HEK293 (cell line): Measurements from ENCODE around the gene PGPEP1.

Experiments
- CTCF ChIA-PET: fragments of 350-600 bp; formaldehyde crosslinking; extraction: SDS; loops from one replicate; lab custom pipeline; 2021; ENCODE audit warnings: antibody characterized with exemption; lab: Yijun Ruan, JAX
- POLR2A ChIA-PET: fragments of 300-600 bp; formaldehyde crosslinking; extraction: SDS; loops from one replicate; lab custom pipeline; 2020; ENCODE audit warnings: antibody characterized with exemption, inconsistent platforms; lab: Yijun Ruan, JAX
- H3K27ac ChIP-seq: fragments of 200-500 bp; sonication (Bioruptor generic); 2 replicates; pipeline ENCODE4 v1.5.1; 2014; ENCODE audit warnings: low read depth, low read length, control low read depth, inconsistent platforms; ENCODE audit errors: extremely low read depth
- H3K36me3 ChIP-seq, 2 experiments: fragments of 200-500 bp in 1 of 2; sonication (Bioruptor generic) in 1 of 2; 1 replicate in 1 of 2; 2 replicates in 1 of 2; pipeline ENCODE4 v1.5.1; 2014 to 2017; ENCODE audit warnings: inconsistent platforms in 2 of 2, low read length in 2 of 2; ENCODE audit not compliant: control insufficient read depth in 2 of 2, insufficient read depth in 1 of 2
- H3K4me1 ChIP-seq: fragments of 200-500 bp; sonication (Bioruptor generic); 2 replicates; pipeline ENCODE4 v1.5.1; 2014; ENCODE audit warnings: mild to moderate bottlenecking, low read length, inconsistent platforms; ENCODE audit not compliant: control insufficient read depth, insufficient read depth
- H3K4me3 ChIP-seq: 2 replicates; pipeline ENCODE4 v1.5.1; 2011; ENCODE audit warnings: low read depth, mild to moderate bottlenecking, control low read depth, low read length, moderate library complexity
- H3K9me3 ChIP-seq: fragments of 200-500 bp; sonication (Bioruptor generic); 2 replicates; pipeline ENCODE4 v1.5.1; 2014; ENCODE audit warnings: low read depth, low read length, inconsistent platforms; ENCODE audit not compliant: control insufficient read depth, insufficient read depth
- GLIS1 ChIP-seq: fragments of 450-650 bp; formaldehyde crosslinking; IDR thresholded peaks from 2 replicates; pipeline ENCODE4 v1.5.1; 2016; ENCODE audit warnings: missing biosample characterization, missing genetic modification characterization
- HOXC10 ChIP-seq: sonication (generic); formaldehyde crosslinking; IDR thresholded peaks from 2 replicates; pipeline ENCODE4 v1.8.1; 2023; ENCODE audit warnings: mild to moderate bottlenecking, missing genetic modification reagents
- IKZF3 ChIP-seq: fragments of 450-650 bp; IDR thresholded peaks from 2 replicates; pipeline ENCODE4 v1.5.0; 2018; ENCODE audit warnings: missing biosample characterization, mild to moderate bottlenecking, missing genetic modification characterization, moderate library complexity
- KLF16 ChIP-seq: fragments of 450-650 bp; formaldehyde crosslinking; IDR thresholded peaks from 2 replicates; pipeline ENCODE4 v1.5.1; 2017; ENCODE audit warnings: missing biosample characterization, missing genetic modification characterization
- KLF9 ChIP-seq: fragments of 450-650 bp; formaldehyde crosslinking; IDR thresholded peaks from 2 replicates; pipeline ENCODE4 v1.5.1; 2016; ENCODE audit warnings: missing biosample characterization, missing genetic modification characterization, low read depth
- REPIN1 ChIP-seq: fragments of 450-650 bp; formaldehyde crosslinking; IDR thresholded peaks from 2 replicates; pipeline ENCODE4 v1.5.1; 2017; ENCODE audit warnings: missing biosample characterization, missing genetic modification characterization, low read depth
- YY2 ChIP-seq: fragments of 450-650 bp; formaldehyde crosslinking; IDR thresholded peaks from 2 replicates; pipeline ENCODE4 v1.5.1; 2016; ENCODE audit warnings: missing biosample characterization, missing genetic modification characterization
- ZBTB17 ChIP-seq: fragments of 450-650 bp; formaldehyde crosslinking; IDR thresholded peaks from 2 replicates; pipeline ENCODE4 v1.5.1; 2016; ENCODE audit warnings: missing biosample characterization, missing genetic modification characterization
- ZBTB20 ChIP-seq: fragments of 450-650 bp; formaldehyde crosslinking; IDR thresholded peaks from 2 replicates; pipeline ENCODE4 v1.5.1; 2016; ENCODE audit warnings: missing biosample characterization, missing genetic modification characterization
- ZIC2 ChIP-seq: fragments of 450-650 bp; formaldehyde crosslinking; IDR thresholded peaks from 2 replicates; pipeline ENCODE4 v1.5.1; 2016; ENCODE audit warnings: missing biosample characterization, missing genetic modification characterization
- ZNF239 ChIP-seq: fragments of 450-650 bp; formaldehyde crosslinking; IDR thresholded peaks from 2 replicates; pipeline ENCODE4 v1.5.1; 2016; ENCODE audit warnings: missing biosample characterization, missing genetic modification characterization
- ZNF324 ChIP-seq: fragments of 450-650 bp; formaldehyde crosslinking; IDR thresholded peaks from 2 replicates; pipeline ENCODE4 v1.5.1; 2016; ENCODE audit warnings: missing biosample characterization, missing genetic modification characterization
- ZNF394 ChIP-seq: fragments of 450-650 bp; formaldehyde crosslinking; IDR thresholded peaks from 2 replicates; pipeline ENCODE4 v1.5.1; 2016; ENCODE audit warnings: missing biosample characterization, missing genetic modification characterization, mild to moderate bottlenecking, moderate library complexity, borderline replicate concordance
- ZNF423 ChIP-seq: fragments of 450-650 bp; formaldehyde crosslinking; IDR thresholded peaks from 2 replicates; pipeline ENCODE4 v1.5.1; 2016; ENCODE audit warnings: missing biosample characterization, missing genetic modification characterization
- ZNF549 ChIP-seq: fragments of 450-650 bp; IDR thresholded peaks from 2 replicates; pipeline ENCODE4 v1.5.1; 2018; ENCODE audit warnings: missing biosample characterization, missing genetic modification characterization, mild to moderate bottlenecking, inconsistent platforms, moderate library complexity
- ZNF585B ChIP-seq: fragments of 450-650 bp; formaldehyde crosslinking; IDR thresholded peaks from 2 replicates; pipeline ENCODE4 v1.5.1; 2016; ENCODE audit warnings: missing biosample characterization, missing genetic modification characterization
- ZNF623 ChIP-seq: fragments of 450-650 bp; formaldehyde crosslinking; IDR thresholded peaks from 2 replicates; pipeline ENCODE4 v1.5.1; 2016; ENCODE audit warnings: missing biosample characterization, missing genetic modification characterization
- ZNF660 ChIP-seq: fragments of 450-650 bp; IDR thresholded peaks from 2 replicates; pipeline ENCODE4 v1.5.1; 2018; ENCODE audit warnings: missing biosample characterization, mild to moderate bottlenecking, missing genetic modification characterization
- ZNF776 ChIP-seq: fragments of 450-650 bp; formaldehyde crosslinking; IDR thresholded peaks from 2 replicates; pipeline ENCODE4 v1.5.0; 2017; ENCODE audit warnings: missing biosample characterization, missing genetic modification characterization, borderline replicate concordance
- ZNF843 ChIP-seq: fragments of 450-650 bp; formaldehyde crosslinking; IDR thresholded peaks from 2 replicates; pipeline ENCODE4 v1.5.1; 2016; ENCODE audit warnings: missing biosample characterization, missing genetic modification characterization
- ZSCAN23 ChIP-seq: fragments of 450-650 bp; formaldehyde crosslinking; IDR thresholded peaks from 2 replicates; pipeline ENCODE4 v1.5.1; 2016; ENCODE audit warnings: missing biosample characterization, missing genetic modification characterization
- TF ChIP-seq, protein P1 (sequence below): fragments of 450-650 bp; formaldehyde crosslinking; IDR thresholded peaks from 2 replicates; pipeline ENCODE4 v1.5.1; 2016; ENCODE audit warnings: missing biosample characterization, missing genetic modification characterization
- TF ChIP-seq, protein P2 (sequence below): fragments of 450-650 bp; IDR thresholded peaks from 2 replicates; pipeline ENCODE4 v1.5.1; 2018; ENCODE audit warnings: missing biosample characterization, mild to moderate bottlenecking, missing genetic modification characterization
- TF ChIP-seq, protein P3 (sequence below): fragments of 450-650 bp; formaldehyde crosslinking; IDR thresholded peaks from 2 replicates; pipeline ENCODE4 v1.5.1; 2016; ENCODE audit warnings: missing biosample characterization, missing genetic modification characterization
- TF ChIP-seq, protein P4 (sequence below): fragments of 450-650 bp; formaldehyde crosslinking; IDR thresholded peaks from 2 replicates; pipeline ENCODE4; 2016; ENCODE audit warnings: missing biosample characterization, missing genetic modification characterization
- TF ChIP-seq, protein P5 (sequence below): fragments of 450-650 bp; formaldehyde crosslinking; IDR thresholded peaks from 2 replicates; pipeline ENCODE4 v1.5.1; 2016; ENCODE audit warnings: missing biosample characterization, missing genetic modification characterization
- TF ChIP-seq, protein P6 (sequence below): fragments of 450-650 bp; formaldehyde crosslinking; IDR thresholded peaks from 2 replicates; pipeline ENCODE4 v1.5.1; 2016; ENCODE audit warnings: missing biosample characterization, missing genetic modification characterization

The PGPEP1 gene

DNA sequence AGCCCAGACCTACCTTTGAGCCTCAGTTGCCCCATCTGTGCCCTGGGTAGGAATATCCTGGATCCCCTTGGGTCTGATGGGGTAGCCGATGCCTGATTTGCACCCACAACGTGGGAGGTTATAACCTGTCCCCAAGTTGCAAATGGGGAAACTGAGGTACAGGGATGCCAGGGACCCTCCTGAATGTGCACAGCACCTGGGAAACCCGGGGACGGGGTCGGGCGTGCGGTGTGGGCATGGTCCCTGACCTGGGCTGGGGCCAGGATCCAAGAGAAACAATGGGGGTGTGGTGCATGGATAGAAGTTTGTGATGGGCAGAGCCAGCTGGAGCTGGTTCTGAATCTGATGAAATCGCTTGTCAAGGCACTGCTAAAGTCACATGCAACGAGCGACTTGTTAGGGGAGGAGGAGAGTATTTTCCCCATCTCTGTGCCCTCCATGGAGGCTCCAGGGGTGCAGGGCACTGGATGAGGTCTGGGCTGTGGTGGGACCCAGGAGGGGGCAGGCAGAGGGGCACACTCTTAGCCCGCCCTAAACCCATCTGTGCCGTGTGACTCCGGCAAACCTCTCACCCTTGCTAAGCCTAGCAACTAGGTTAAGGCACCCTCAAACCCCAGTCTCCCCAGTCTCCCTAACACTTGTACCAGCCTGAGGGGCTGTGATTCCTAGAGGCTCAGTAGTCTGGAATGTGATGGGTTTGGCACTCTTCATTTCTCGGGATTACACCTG is 46.3 kb downstream of the PGPEP1 start (continued):
- TF ChIP-seq, protein P1, sequence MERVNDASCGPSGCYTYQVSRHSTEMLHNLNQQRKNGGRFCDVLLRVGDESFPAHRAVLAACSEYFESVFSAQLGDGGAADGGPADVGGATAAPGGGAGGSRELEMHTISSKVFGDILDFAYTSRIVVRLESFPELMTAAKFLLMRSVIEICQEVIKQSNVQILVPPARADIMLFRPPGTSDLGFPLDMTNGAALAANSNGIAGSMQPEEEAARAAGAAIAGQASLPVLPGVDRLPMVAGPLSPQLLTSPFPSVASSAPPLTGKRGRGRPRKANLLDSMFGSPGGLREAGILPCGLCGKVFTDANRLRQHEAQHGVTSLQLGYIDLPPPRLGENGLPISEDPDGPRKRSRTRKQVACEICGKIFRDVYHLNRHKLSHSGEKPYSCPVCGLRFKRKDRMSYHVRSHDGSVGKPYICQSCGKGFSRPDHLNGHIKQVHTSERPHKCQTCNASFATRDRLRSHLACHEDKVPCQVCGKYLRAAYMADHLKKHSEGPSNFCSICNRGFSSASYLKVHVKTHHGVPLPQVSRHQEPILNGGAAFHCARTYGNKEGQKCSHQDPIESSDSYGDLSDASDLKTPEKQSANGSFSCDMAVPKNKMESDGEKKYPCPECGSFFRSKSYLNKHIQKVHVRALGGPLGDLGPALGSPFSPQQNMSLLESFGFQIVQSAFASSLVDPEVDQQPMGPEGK: peak; percentile 60
- TF ChIP-seq, protein P2, sequence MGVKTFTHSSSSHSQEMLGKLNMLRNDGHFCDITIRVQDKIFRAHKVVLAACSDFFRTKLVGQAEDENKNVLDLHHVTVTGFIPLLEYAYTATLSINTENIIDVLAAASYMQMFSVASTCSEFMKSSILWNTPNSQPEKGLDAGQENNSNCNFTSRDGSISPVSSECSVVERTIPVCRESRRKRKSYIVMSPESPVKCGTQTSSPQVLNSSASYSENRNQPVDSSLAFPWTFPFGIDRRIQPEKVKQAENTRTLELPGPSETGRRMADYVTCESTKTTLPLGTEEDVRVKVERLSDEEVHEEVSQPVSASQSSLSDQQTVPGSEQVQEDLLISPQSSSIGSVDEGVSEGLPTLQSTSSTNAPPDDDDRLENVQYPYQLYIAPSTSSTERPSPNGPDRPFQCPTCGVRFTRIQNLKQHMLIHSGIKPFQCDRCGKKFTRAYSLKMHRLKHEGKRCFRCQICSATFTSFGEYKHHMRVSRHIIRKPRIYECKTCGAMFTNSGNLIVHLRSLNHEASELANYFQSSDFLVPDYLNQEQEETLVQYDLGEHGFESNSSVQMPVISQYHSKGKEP (tag by site-specific recombination): peak; percentile 64
- TF ChIP-seq HOXC10 (no peak), ZIC2 (tag by site-specific recombination) (peak; percentile 41), GLIS1 (no peak), KLF16 (0 out of 2 replicates have a peak, but pooled peaks have one; percentile 25), ZBTB17 (tag by site-specific recombination) (no peak), ZNF239 (0 out of 2 replicates have a peak, but pooled peaks have one; percentile 59), IKZF3 (0 out of 2 replicates have a peak, but pooled peaks have one; percentile 30)
- TF ChIP-seq, protein P3, sequence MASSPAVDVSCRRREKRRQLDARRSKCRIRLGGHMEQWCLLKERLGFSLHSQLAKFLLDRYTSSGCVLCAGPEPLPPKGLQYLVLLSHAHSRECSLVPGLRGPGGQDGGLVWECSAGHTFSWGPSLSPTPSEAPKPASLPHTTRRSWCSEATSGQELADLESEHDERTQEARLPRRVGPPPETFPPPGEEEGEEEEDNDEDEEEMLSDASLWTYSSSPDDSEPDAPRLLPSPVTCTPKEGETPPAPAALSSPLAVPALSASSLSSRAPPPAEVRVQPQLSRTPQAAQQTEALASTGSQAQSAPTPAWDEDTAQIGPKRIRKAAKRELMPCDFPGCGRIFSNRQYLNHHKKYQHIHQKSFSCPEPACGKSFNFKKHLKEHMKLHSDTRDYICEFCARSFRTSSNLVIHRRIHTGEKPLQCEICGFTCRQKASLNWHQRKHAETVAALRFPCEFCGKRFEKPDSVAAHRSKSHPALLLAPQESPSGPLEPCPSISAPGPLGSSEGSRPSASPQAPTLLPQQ (tag by site-specific recombination): peak; percentile 55
- TF ChIP-seq, all 188 proteins: peak for 14

DNA sequence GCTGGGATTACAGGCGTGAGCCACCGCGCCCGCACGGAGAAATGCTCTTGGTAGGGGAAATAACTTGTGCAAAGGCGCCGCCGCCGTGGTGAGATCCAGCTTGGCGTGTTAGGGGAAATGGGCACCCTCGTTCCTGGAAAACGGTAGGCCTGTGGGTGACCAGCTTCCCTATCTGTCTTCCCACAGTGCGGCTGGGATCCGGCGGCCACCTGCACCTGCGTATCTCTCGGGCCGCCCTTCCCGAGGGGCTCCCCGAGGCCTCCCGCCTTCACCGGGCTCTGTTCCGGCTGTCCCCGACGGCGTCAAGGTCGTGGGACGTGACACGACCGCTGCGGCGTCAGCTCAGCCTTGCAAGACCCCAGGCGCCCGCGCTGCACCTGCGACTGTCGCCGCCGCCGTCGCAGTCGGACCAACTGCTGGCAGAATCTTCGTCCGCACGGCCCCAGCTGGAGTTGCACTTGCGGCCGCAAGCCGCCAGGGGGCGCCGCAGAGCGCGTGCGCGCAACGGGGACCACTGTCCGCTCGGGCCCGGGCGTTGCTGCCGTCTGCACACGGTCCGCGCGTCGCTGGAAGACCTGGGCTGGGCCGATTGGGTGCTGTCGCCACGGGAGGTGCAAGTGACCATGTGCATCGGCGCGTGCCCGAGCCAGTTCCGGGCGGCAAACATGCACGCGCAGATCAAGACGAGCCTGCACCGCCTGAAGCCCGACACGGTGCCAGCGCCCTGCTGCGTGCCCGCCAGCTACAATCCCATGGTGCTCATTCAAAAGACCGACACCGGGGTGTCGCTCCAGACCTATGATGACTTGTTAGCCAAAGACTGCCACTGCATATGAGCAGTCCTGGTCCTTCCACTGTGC is 47.9 kb downstream of the PGPEP1 start:
- Histone ChIP-seq H3K9me3 (no peaks in the 10 kb centered on the region), H3K27ac (no peak overlapping the region), H3K4me3 (no peak overlapping the region; the same call in 1 of the 2 replicates), H3K36me3 (no peaks in the 10 kb centered on the region), H3K4me1 (no peaks in the 10 kb centered on the region)
- POLR2A ChIA-PET: interaction anchor here (0.8 to 1.5 kb wide), 3 partner anchors 8 to 109 kb away, joined by 3 to 5 read pairs (median 4); no protein-coding TSS in a partner anchor
- CTCF ChIA-PET: interaction anchor here (0.5 to 5.6 kb wide), 27 partner anchors 8 to 239 kb away, joined by 3 to 68 read pairs (median 6); partner anchors contain the start of genes JUND, LRRC25 and SSBP4
- TF ChIP-seq ZNF623 (tag by site-specific recombination) (peak; percentile 15), ZNF660 (tag by site-specific recombination) (peak; percentile 25; the same call in 1 of the 2 replicates), ZBTB20 (tag by site-specific recombination) (peak; percentile 58), ZNF585B (no peak), ZNF324 (peak; percentile 74), YY2 (tag by site-specific recombination) (no peak), ZNF423 (tag by site-specific recombination) (no peak), ZNF549 (no peak), ZNF843 (tag by site-specific recombination) (peak; percentile 14; the same call in 1 of the 2 replicates), ZNF776 (tag by site-specific recombination) (no peak), REPIN1 (no peak), KLF9 (tag by site-specific recombination) (peak; percentile 22; the same call in 1 of the 2 replicates), ZNF394 (tag by site-specific recombination) (peak; percentile 43; the same call in 1 of the 2 replicates), ZSCAN23 (tag by site-specific recombination) (no peak)
- TF ChIP-seq, protein P4, sequence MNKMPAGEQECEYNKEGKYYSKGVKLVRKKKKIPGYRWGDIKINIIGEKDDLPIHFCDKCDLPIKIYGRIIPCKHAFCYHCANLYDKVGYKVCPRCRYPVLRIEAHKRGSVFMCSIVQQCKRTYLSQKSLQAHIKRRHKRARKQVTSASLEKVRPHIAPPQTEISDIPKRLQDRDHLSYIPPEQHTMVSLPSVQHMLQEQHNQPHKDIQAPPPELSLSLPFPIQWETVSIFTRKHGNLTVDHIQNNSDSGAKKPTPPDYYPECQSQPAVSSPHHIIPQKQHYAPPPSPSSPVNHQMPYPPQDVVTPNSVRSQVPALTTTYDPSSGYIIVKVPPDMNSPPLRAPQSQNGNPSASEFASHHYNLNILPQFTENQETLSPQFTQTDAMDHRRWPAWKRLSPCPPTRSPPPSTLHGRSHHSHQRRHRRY (tag by site-specific recombination): no peak
- TF ChIP-seq, protein P5, sequence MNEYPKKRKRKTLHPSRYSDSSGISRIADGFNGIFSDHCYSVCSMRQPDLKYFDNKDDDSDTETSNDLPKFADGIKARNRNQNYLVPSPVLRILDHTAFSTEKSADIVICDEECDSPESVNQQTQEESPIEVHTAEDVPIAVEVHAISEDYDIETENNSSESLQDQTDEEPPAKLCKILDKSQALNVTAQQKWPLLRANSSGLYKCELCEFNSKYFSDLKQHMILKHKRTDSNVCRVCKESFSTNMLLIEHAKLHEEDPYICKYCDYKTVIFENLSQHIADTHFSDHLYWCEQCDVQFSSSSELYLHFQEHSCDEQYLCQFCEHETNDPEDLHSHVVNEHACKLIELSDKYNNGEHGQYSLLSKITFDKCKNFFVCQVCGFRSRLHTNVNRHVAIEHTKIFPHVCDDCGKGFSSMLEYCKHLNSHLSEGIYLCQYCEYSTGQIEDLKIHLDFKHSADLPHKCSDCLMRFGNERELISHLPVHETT (tag by site-specific recombination): no peak
- TF ChIP-seq, protein P6, sequence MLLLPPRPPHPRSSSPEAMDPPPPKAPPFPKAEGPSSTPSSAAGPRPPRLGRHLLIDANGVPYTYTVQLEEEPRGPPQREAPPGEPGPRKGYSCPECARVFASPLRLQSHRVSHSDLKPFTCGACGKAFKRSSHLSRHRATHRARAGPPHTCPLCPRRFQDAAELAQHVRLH (tag by site-specific recombination): peak; percentile 54; the same call in 1 of the 2 replicates
